HG03520 (cell line): ENCODE measurements around the gene DGUOK.
"Not testable (repeated sequence)": the region's sequence is repeated elsewhere in the genome, so short reads cannot be mapped to it uniquely, and the experiment has no call there.

Experiments used
- ATAC-seq: cut with Tn5 transposase; IDR thresholded peaks from one replicate; pipeline ENCODE4 v1.9.1; 2021; ENCODE audit warnings: mild to moderate bottlenecking, moderate library complexity; ENCODE audit not compliant: unreplicated experiment

DGUOK gene

DNA sequence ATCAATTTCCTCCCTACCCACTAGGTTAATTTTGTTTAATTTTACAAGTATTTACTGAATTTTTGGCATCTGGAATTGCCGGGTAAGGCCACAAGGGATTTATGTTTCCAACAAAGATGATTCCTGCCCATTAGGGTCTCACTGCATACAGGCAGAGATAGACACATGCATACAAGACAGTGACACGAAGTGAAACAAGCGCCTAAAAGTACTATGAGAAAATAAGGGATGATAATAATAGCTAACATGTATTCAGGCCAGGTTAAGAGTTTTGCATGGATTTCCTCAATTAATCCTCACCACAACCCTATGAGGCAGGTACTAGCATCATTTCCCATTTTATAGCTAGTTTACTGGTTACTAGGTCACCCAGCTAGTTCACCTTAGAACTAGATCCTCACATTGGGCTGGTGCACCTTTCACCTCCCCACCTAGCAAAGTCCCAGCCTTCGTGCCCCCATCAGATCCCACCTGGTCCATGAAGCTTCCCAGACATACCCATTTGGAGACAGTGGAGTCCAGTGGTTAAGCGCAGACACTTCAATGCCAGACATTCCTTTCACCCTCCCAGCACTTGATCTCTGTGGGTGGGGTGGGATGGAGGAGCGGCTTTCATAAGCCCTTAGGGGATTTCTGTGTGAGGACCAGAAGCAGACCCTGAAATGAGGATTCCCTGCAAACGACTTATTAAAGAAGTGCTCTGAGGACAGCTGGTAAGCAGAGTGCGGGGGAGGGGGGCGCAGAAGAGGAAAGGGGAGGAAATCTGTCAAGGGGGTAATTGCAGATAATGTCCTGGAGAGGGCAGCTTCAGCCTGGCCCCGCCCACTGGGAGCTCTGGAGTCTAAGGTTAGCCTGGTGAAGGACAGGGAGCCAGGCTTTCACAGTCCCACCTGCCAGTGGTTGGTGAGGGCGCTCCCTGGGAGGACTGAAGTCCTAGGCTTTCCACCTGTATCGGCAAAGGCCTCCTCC lies 5.8 kb upstream of the DGUOK start:
- no peak for ATAC-seq

DNA sequence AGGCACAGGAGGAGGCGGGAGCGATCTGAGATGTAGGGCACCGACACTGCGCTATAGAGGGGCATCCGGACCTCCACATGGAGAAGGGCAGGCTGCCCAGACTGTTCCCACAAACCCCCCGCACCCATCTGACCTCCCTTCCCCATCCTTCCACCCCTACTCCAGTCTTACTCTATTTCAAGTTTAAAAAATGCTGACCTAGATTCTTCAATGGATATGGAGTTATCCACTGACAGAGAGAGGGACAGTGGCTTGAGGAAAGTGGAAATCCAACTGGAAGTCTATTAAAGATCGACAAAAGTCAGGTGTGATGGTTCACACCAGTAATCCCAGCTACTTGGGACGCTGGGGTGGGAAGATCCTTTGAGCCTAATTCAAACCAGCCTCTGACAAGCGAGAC lies 5.1 kb upstream of the DGUOK start:
- ATAC-seq = no peak

DNA sequence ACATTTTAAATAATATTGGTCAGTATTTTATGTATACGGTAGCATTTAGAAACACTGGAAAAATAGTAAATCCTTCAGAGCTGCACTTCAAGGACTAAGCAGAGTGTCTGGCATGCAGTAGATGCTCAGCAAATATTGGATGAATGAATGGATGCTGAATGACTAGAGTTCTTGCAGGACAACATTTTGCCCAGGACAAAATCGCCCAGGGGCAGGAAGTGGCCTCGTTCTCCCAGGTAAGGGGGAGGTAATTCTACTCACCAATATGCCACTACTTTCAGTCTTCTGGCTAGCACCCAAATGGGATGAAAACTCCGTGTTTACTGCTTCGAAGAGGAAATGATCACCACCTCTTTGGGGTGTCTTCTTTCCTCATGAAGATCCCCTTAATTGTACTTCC lies 4.0 kb upstream of the DGUOK start:
- no peak for ATAC-seq

DNA sequence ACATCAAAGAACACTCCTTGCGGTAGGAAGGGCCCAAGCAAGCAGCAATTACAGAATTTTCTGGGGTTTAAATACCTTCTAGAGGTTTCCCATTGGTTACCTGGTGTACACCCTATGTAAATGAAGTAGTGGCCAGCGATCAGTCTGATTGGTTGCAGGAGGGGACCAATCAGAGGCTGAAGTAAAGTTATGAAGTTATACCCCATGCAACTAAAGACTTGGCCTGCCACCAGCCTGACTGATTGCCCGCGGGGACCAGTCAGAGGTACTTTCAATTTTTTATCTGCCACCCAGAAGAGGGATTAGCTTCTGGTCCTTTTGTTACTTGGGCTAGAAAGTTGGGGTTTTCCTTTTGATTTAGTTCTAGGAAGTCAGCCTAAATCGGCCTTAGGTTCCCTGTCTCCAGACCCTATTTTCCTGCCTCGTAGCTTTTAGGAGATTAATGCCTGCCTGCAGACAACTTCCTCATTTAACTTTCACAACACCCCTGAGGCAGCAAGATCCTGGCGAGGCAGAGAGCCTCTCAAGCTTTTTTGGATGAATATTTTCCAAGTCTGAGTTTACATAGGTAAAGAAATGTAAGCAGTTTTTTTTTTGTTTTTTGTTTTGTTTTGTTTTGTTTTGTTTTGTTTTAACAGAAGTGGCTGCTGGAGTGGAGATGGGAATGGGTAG lies 1.5 kb upstream of the DGUOK start:
- no peak for ATAC-seq

DNA sequence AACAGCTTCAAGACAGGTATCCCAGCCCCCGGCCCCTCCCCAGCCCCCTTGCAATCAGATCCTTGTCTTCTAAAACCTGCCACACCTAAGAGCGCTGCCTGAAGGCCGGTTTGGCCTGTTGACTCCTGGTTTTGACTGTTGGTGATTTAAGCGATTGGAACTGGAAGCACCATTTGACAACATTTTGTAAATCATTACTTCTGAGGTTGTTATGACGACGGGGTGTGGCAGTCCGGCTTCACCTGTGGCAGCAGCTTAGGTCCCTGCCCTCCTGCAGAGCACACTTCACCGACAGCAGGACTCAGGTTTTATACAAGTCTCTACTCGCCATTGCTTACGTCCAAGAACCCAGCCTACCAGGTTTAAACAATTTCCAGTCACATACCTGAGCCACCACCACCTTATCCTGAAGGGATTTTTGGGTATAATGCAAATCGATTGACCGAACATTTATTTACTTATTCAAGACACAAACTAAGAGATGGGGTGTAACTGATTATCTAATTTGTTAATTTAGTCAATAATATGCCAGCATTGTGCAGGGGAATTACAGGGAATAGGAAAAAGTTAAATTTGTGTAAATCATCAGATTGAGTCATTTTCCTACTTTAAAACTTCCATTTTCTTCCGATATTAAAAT lies 707 bp upstream of the DGUOK start:
- ATAC-seq = no peak

DNA sequence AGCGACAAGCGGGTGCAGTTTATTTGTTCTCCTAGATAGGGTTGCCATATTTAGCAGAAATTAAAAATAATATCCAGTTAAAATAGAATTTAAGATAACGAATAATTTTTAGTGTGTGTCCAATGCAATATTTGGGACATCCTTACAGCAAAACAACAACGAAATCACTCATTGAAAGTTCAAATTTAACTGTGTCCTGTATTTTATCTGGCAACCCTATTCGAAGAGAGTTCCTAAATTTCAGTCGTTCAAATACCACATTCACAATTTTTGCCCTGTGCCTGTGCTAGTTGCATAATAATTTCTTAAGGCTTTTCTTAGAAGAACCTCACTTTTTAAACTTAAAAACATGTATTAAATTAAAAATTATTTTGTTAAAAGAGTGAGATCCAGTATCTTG lies 664 bp downstream of the DGUOK start:
- no peak for ATAC-seq

DNA sequence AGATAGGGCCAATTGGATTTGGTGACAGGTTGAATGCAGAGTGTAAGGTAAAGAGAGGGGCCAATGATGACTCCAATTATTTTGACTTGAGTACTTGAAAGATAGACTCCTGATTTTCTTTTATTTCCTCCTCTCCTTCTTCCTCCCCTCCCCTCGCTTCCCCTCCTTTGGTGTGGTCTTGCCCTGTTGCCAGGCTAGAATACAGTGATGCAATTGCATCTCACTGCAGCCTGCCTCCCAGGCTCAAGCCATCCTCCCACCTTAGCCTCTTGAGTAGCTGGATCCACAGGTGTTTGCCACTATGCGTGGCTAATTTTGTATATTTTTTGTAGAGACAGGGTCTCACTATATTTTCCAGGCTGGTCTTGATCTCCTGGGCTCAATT lies 2.3 kb downstream of the DGUOK start:
- ATAC-seq = no peak

DNA sequence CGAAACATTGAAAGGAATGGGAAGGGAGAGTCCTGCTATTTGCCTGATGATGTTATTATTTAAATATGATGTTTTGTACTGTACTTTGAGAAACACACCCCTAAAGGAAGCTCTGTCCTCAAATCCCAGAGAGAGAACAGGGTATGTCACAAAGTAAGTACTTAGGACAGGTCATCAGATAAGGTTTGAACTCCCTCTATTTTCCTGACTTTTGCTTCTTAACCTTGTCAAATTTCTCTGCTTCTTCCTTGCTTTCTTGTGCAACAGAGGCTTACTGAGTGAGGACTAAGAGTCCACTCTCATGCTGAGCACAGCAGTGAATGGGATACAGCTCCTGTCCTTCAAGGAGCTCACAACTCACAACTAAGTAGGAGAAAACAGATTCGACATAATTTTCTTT lies 3.7 kb downstream of the DGUOK start:
- no peak for ATAC-seq

DNA sequence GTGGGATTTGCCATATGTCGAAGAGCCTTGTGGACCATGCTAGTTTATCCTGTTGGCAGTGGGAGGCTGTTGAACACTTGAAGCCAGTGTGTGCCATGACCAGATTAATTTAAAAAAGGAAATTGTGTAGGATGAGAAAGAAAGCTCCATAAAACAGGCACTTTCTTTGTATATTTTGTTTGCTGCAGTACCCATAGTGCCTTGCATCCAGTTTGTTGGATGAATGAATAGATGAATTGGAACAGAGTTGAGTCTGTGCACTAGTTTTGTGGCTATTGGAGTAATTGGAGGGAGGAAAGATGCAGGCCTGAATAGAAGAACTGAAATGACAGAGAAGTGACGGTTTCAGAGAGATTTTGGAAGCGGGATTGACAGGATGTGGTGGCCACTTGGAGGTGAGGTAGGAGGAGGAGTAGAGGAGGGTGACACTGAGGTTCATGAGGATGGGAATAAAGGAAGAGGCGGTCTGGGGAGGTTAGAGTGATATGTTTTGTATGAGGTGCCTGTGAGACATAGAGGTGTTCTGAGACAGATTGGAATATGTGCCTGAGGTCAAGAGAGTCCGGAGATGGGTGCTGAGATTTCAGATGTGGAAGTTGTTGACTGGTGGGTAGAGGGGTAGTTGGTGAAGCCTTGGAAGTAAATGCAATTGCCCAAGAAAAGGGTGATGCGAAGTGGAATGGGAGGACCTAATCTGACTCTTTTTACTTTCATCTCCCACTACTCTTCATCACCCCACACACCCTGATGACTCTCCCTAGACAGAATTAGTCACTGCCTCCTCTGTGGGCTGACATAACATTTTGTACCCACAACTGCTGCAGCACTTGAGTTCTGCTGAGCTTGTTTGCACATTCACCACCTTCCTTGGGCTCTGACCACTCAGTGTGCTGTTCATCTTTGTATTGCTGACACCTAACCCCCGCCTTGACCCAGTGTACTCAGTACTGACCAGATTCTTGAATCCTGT lies 5.1 kb downstream of the DGUOK start:
- no peak for ATAC-seq

DNA sequence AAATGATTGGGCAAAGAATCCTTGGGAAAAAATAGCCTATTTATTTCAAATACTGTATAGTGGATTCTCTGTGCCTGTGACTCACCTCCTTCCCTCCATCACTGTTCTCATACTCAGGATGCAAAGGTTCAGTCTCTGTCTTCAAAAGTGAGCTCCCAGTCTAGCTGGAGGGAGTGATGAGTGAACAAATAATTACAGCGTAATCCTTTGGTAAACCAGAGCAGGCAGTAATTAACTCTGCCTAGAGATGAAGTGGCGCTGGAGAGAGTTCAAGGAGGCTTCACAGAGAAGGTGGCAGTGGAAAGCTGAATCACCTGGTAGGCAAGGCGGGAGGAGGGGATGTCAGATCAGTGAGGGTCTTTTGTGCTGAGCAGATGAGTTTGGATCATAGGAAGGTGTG lies 6.5 kb downstream of the DGUOK start:
- no peak for ATAC-seq

DNA sequence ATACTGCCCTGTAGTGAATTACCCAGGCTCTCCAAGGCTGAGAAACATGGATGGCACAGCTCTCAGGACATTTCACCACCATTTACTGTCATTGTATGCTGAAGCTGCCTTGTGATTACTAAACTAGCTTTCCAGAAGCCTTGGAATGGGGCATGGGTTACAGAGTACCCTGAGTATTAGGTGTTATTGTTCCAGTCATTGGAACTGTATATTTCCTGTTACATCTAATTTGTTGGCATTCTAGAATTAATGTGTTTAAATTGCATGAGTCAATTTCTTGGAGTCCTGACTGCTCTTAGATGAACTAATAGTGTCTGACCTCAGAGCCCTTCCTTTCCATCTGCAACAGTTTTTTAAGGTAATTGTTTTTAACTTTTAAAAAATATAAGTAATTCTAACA lies 9.0 kb downstream of the DGUOK start:
- no peak for ATAC-seq

DNA sequence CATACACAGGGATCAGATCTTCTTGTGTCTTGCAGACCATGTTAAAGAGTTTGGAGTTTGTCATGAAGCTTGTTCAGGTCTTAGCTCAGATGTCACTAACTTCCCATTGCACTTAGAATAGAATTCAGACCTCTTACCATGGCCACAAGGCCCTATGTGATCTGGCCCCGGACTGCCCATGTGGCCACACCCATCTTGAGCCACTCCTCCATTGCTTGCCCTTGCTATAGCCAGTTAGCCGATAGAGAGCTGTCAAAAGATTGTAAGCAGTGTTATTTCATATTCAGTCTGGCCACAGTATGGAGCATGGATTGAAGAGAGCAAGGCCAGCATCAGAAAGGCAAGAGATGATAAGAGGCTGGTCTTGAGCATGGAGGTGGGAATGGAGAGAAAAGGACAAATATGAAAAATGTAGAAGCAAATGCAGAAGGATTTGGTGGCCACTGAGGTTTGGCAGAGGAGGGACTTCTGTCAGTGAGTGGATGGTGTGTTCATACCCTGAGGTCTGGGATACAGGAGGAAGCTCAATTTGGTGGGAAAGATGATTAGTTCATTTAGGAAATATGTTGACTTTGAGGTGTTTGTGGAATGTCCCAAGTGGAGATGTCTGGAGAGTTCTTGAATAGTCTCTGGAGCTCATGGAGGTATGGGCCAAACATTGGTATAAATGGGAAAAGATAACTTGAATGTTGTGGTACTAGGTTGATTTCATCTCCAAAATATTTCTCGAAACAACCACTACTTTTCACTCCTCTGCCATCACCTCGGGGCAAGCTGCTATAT lies 10.6 kb downstream of the DGUOK start:
- ATAC-seq = no peak

DNA sequence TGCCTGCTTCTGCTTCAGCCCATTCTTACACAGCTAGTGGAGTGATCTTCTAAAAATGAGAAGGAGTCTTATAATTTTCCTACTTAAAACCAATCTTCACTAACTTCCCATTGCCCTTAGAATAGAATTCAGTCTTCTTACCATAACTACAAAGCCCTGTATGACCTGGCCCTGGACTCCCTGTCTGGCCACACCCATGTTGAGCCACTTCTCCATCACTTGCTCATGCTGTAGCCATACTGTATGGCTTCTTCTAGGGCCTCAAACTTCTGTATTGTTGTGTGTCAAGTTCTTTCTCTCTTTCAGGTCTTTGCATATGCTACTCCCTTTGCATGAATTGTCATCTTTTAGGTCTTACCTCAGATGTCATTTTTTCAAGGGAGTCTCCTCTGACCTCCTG lies 11.2 kb downstream of the DGUOK start:
- ATAC-seq = no peak

DNA sequence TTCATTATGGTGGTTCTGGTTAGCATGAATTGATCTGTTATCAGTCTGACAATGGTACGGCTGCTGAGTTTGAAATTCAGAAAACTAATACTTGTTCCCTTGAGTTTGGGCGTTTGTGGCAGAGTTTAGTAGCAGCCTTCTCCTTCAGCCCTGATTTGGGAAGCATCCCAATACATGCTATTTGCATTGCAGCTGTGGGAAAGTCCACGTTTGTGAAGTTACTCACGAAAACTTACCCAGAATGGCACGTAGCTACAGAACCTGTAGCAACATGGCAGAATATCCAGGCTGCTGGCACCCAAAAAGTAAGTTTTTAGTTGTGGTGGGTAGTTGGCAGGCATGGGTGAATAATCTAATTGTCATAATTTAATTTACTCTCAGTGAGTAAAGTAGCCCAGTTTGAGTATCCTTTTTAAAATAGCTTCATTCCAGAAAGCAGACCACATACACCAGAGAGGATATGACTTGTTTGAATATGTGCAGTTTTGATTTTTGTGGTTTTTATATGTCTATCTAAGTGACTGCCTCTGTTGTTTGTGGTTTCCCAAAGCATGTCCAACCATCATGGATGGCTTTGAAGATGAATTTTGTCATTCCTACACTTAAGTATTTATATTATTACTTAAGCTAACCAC lies 12.2 kb downstream of the DGUOK start:
- ATAC-seq = no peak

DNA sequence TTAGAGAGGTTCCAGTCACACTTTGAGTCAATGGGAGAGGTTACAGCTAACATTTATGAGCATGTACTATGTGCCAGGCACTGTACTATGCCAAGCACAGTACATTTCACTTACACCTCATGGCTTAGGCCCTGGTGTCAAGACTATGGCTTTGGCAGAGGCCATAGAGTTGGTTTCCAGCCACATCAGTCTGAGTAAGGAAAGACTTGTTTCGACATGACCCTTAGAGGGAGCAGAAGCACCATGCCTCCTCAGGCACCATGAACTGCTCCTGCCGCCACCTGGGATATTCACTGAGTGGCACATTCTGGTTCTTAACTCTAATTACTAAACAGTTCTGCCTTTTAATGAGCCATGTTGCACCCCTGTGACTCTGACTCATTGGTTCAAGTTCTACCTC lies 12.7 kb downstream of the DGUOK start:
- no peak for ATAC-seq

DNA sequence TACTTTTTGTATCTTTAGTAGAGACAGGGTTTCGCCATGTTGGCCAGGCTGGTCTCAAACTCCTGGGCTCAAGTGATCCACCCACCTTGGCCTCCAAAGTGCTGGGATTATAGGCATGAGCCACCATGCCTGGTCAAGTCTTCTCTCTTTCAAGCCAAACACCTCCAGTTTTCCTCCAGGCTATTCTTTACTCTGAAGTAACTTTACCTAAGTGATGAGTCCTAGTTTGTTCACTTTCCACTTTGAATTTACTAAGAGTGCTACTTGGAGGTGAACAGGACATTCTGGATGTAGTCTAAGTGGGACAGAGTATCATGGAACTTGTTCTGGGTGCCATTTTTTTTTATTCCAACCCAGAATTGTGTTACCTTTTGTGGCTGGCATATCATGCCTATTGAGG lies 13.4 kb downstream of the DGUOK start:
- ATAC-seq = not testable (repeated sequence)

DNA sequence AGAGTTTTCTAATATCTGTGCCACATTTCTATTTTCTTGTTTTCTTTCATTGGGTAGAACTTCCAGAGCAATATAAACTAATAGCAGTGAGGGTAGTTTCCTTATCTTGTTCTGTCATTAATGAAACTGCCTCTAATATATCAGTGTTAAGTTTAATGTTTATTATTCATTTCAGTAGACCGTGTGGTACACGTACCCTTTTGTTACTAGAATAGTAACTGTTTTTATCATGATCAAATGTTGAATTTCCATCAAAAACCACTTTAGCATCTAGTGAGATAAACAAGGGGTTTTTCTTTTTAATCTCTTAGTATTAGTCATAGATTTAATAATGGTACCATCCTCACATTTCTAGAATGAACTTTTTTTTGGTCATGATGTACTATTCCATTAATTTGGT lies 16.0 kb downstream of the DGUOK start:
- ATAC-seq = no peak

DNA sequence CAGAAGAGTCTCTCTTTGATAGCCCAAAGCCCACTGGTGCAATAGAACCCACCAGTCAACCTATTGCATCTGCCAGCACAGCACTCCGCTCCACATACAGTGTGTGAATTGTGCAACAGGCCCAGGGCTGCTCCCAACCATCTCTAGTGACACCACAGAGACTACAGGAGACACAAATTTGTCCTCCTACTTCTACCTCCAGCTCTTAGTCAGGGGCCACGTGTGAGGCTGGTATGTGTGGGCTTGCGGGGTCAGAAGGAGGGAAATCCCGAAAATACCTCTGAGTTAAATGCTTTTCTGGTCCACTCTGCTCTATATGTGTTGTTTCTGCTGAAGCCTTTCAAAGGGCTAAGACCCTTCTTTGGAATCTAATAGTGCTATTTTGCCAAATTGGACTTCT lies 18.0 kb downstream of the DGUOK start:
- no peak for ATAC-seq

DNA sequence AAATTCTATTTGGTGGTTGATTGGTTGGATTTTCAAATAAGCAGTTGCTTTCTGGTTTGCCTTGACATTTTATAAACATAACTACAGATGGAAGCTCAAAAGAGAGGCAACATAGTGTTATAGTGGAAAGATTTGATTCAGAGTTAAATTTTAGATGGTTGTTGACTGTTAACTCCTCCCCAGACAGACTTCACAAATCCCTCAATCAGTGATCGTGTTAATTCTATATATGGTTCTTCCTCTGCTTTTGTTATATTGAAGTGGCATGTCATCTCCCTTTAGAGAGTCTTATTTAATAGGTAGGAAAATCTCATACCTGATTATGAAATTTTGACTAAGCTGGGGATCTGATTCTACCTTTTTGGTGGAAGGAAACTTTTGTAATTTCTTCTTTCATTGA lies 19.5 kb downstream of the DGUOK start:
- ATAC-seq = no peak

DNA sequence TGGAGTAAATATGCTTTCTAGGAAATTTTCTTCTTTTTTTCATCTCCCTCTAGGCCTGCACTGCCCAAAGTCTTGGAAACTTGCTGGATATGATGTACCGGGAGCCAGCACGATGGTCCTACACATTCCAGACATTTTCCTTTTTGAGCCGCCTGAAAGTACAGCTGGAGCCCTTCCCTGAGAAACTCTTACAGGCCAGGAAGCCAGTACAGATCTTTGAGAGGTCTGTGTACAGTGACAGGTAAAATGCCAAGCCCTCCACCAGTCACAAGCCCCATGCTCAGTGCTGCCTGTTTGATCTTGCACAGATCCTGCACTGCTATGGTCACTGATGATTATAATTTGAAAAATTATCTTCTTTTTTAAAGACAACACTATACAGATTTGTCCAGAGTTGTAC lies 20.0 kb downstream of the DGUOK start:
- no peak for ATAC-seq
